Activated CD4-positive, alpha-beta memory T cell treated with anti-CD3 and anti-CD28 coated beads, Interleukin-2, amount 10 ng/mL, durations not matched to agents 7 days and 5 days (primary cell): ENCODE results near the gene ZNF770. TPM values are rescaled to one million over a fixed set of nuclear protein-coding genes. Genes with fewer than 3 reads are reported as not detected.

ENCODE experiments used
- CTCF ChIA-PET: fragments of 350-600 bp; sonication (Branson Sonifier 250); formaldehyde crosslinking; loops from one replicate; lab custom pipeline; 2021; ENCODE audit warnings: antibody characterized with exemption, inconsistent platforms; lab: Charles Lee
- POLR2A ChIA-PET: fragments of 350-600 bp; sonication (Branson Sonifier 250); formaldehyde crosslinking; loops from one replicate; lab custom pipeline; 2021; ENCODE audit warnings: antibody characterized with exemption; lab: Charles Lee
- DNase-seq: peaks from one replicate; pipeline ENCODE4 v3.0.0-alpha.2; 2020
- H3K27ac Mint-ChIP-seq: one replicate; pipeline ENCODE4 v1.8.0; 2021; ENCODE audit warnings: mild to moderate bottlenecking, mixed read lengths
- H3K27me3 Mint-ChIP-seq: one replicate; pipeline ENCODE4 v1.8.0; 2021; ENCODE audit warnings: mixed read lengths
- H3K36me3 Mint-ChIP-seq: one replicate; pipeline ENCODE4 v1.8.0; 2021; ENCODE audit warnings: low read depth, mixed read lengths
- H3K4me1 Mint-ChIP-seq: one replicate; pipeline ENCODE4 v1.8.0; 2021; ENCODE audit warnings: mixed read lengths
- H3K4me3 Mint-ChIP-seq: one replicate; pipeline ENCODE4 v1.8.0; 2021; ENCODE audit warnings: mild to moderate bottlenecking, mixed read lengths
- H3K9me3 Mint-ChIP-seq: one replicate; pipeline ENCODE4 v1.8.0; 2021; ENCODE audit warnings: mixed read lengths
- total RNA-seq, 2 experiments: library from RNA; stranded (reverse); gene quantifications; one replicate each; pipeline ENCODE4 v1.2.3, GENCODE V29; 2021

The ZNF770 gene, protein sequence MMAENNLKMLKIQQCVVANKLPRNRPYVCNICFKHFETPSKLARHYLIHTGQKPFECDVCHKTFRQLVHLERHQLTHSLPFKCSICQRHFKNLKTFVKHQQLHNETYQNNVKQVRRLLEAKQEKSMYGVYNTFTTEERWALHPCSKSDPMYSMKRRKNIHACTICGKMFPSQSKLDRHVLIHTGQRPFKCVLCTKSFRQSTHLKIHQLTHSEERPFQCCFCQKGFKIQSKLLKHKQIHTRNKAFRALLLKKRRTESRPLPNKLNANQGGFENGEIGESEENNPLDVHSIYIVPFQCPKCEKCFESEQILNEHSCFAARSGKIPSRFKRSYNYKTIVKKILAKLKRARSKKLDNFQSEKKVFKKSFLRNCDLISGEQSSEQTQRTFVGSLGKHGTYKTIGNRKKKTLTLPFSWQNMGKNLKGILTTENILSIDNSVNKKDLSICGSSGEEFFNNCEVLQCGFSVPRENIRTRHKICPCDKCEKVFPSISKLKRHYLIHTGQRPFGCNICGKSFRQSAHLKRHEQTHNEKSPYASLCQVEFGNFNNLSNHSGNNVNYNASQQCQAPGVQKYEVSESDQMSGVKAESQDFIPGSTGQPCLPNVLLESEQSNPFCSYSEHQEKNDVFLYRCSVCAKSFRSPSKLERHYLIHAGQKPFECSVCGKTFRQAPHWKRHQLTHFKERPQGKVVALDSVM
- total RNA-seq, result 10 to 100 TPM; 36.2 to 40.8 TPM

DNA sequence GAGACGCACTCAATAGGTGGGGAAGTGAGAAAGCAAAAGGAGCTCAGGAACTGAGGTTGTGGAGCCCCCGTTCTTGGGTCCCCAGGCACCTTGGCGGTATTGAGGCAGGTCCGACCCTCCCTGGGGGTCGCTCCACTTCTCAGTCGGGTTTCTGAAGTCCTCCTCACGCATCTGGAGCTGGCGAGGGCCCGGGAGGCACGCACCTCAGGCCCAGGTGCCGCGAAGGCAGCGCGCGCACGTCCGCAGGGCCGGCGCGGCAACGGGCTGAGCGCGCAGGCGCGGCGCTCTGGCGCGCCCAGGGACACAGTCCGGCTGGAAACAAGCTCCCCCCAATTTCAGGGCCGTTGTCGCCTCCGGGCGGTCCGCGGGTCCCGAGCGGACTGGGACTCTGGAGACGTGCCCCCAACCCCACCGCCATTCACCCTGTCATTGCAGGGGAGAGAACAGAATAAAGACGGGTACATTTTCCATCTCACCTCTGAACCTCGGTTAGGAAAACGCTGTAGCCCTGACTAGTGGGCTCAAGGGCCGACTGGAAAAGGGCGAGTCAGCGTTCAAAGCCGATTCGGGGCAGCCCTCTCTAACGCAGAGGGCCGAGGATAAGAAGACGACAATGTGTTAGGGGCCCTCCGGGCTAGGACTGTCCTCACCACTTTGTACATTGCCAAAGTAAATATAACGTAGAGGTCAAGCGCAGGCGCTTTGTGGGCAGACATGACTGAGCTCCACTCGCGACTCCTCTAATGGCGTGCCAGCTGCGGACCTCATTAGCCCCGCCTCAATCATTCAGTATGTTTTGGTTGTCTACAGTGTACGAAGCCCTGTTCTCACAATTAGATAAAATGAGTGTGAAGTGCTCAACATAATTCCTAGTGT is at the start of gene ZNF770:
TSS of gene ZNF770 (minus strand) at position 261 of the 876 bp plus-strand sequence. CDS start 4,853 bp downstream, outside the sequence.
- peak; percentile 85 for DNase-seq
- Mint-ChIP-seq H3K36me3 (peaks cover 32% of the 10 kb centered on the region), H3K9me3 (no peaks in the 10 kb centered on the region), H3K4me1 (peaks cover 53% of the 10 kb centered on the region), H3K27ac (peak within 1 kb of the TSS; percentile 96), H3K27me3 (peaks cover 3% of the 10 kb centered on the region), H3K4me3 (peak within 1 kb of the TSS; percentile 97)
- ChIA-PET CTCF (interaction anchor here (0.9 to 6.5 kb wide), 4 partner anchors 13 to 645 kb away, joined by 3 to 54 read pairs (median 4); partner anchors contain the start of genes AQR, NOP10 and NUTM1), POLR2A (interaction anchor here (0.7 to 8.2 kb wide), 16 partner anchors 12 to 887 kb away, joined by 3 to 193 read pairs (median 4); partner anchors contain the start of genes AQR, DPH6, EMC4 and EMC7)

GRCh38 chr15:35028235-35028984 is 40.3 kb upstream of the ZNF770 start:
- CTCF ChIA-PET, result interaction anchor here (1.0 kb wide), 1 partner anchor 34 kb away, joined by 3 read pairs; no protein-coding TSS in a partner anchor
- Mint-ChIP-seq H3K9me3 (no peaks in the 10 kb centered on the region), H3K27me3 (peaks cover 6% of the 10 kb centered on the region), H3K36me3 (no peaks in the 10 kb centered on the region), H3K4me1 (no peaks in the 10 kb centered on the region), H3K4me3 (no peak overlapping the region), H3K27ac (no peak overlapping the region)
- POLR2A ChIA-PET, result no interaction called here
- no peak for DNase-seq

- Mint-ChIP-seq H3K27ac (no peak overlapping the region), H3K27me3 (peaks cover 13% of the 10 kb centered on the region), H3K36me3 (no peaks in the 10 kb centered on the region), H3K4me1 (peaks cover 2% of the 10 kb centered on the region), H3K4me3 (no peak overlapping the region), H3K9me3 (no peaks in the 10 kb centered on the region)
- CTCF ChIA-PET, result interaction anchor here (0.7 kb wide), 2 partner anchors 11 to 381 kb away, joined by 3 to 4 read pairs; no protein-coding TSS in a partner anchor
- DNase-seq, result no peak
- POLR2A ChIA-PET, result no interaction called here
Measured at GRCh38 chr15:35023804-35024203, 35.7 kb upstream of the ZNF770 start.

DNA sequence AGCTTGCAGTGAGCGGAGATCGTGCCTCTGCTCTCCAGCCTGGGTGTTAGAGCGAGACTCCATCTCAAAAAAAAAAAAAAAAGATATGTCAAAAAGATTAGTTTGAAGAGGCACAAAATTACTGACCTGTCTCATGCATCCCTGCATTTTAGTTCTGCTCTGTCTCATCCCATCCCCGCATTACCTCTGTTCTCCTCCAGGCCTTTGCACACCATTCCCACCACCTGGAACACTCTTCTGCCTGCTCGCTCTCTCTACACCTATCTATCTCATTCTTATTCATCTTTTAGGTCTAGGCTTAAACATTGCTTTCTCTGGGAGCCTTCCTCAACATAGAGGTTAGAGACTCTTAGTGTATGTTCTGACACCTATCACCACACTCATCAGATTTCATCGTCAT is 32.9 kb upstream of the ZNF770 start:
- no peak overlapping the region for H3K4me3 Mint-ChIP-seq
- H3K4me1 Mint-ChIP-seq, result peaks cover 2% of the 10 kb centered on the region
- H3K36me3 Mint-ChIP-seq, result no peaks in the 10 kb centered on the region
- H3K27me3 Mint-ChIP-seq, result peaks cover 16% of the 10 kb centered on the region
- ChIA-PET POLR2A (no interaction called here), CTCF (no interaction called here)
- H3K27ac Mint-ChIP-seq, result no peak overlapping the region
- no peaks in the 10 kb centered on the region for H3K9me3 Mint-ChIP-seq
- no peak for DNase-seq

DNA sequence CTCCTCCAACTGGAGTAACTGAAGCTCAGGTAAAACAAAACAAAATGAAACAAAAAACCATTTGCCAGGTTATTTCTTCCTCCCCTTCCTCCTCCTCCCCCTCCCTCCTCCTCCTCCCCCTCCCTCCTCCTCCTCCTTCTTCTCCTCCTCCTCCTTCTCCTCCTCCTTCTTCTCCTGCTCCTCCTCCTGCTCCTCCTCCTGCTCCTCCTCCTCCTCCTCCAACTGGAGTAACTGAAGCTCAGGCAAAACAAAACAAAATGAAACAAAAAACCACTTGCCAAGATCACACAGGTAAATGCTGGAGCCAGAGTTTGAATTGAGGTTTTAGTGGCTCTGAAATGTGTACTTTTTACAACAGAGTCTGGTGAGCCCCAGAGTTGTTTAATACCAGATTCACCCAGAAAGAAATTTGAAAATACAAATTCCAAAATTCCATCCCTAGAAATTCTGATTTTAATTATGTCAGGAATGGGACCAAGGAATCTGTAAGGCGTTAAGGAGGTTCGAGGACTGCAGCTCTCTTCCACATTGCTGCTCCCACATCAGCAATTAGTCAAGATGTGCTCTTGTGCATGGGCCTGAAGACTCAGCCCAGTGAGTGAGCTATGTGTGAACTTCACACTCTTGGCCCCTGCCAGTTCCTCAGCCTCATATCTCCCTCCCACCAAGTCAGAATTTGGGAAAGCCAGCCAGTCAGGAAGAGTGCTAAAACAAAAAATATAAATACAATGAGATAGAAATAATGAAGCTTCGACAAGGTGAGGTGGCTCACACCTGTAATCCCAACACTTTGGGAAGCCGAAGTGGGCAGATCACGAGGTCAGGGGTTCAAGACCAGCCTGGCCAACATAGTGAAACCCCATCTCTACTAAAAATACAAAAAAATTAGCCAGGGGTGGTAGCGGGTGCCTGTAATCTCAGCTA is 31.6 kb upstream of the ZNF770 start:
- Mint-ChIP-seq H3K4me3 (no peak overlapping the region), H3K27ac (no peak overlapping the region), H3K9me3 (no peaks in the 10 kb centered on the region), H3K27me3 (peaks cover 22% of the 10 kb centered on the region), H3K36me3 (no peaks in the 10 kb centered on the region), H3K4me1 (peaks cover 2% of the 10 kb centered on the region)
- no peak for DNase-seq
- ChIA-PET CTCF (no interaction called here), POLR2A (interaction anchor here (1.3 kb wide), 1 partner anchor 31 kb away, joined by 6 read pairs; the partner anchor contains the start of gene ZNF770)

DNA sequence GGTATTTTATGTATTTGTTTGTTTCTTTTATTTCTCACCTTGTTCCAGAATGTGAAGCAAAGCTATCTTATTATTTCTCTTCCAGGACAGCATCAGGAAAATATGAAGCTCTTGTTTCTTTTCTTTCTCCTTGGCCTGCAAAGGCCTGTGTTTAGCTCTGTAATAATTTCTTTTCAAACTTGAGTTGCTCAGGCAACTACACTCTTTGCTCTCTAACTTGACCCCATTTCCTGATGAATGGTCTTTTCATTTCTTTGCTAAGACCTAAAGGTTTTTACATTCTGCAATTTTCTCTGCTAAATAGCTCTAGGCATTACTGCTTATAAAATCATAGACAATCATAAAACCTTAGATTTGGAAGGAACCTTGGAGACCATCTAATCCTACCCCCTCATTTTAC is 26.2 kb upstream of the ZNF770 start:
- Mint-ChIP-seq H3K4me1 (no peaks in the 10 kb centered on the region), H3K27me3 (peaks cover 15% of the 10 kb centered on the region), H3K4me3 (no peak overlapping the region), H3K9me3 (no peaks in the 10 kb centered on the region), H3K36me3 (no peaks in the 10 kb centered on the region), H3K27ac (no peak overlapping the region)
- CTCF ChIA-PET, result no interaction called here
- no peak for DNase-seq
- POLR2A ChIA-PET, result no interaction called here

DNA sequence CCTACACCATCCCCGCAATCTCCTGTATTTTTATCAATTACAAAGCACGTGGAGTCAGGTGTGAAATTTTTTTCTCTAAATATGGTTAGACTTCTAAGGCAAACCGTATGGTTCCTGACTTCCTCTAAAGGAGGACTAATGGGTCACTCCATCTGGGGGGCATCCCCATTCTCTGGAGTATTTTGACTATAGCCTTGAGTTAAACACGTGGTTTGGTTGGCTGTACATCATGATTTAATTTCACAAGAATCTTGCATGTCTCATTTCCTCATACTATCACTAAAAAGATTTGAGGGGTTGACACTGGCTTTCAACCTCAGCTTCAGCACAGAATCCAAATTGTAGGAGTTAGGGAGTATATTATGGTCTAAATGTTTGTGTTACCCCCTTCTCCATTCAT is 25.3 kb upstream of the ZNF770 start:
- Mint-ChIP-seq H3K4me1 (no peaks in the 10 kb centered on the region), H3K36me3 (no peaks in the 10 kb centered on the region), H3K27me3 (peaks cover 15% of the 10 kb centered on the region), H3K27ac (no peak overlapping the region), H3K4me3 (no peak overlapping the region), H3K9me3 (no peaks in the 10 kb centered on the region)
- ChIA-PET POLR2A (no interaction called here), CTCF (no interaction called here)
- DNase-seq, result no peak

- no peaks in the 10 kb centered on the region for H3K4me1 Mint-ChIP-seq
- H3K27me3 Mint-ChIP-seq, result peaks cover 11% of the 10 kb centered on the region
- H3K27ac Mint-ChIP-seq, result no peak overlapping the region
- no peaks in the 10 kb centered on the region for H3K36me3 Mint-ChIP-seq
- ChIA-PET CTCF (no interaction called here), POLR2A (no interaction called here)
- H3K9me3 Mint-ChIP-seq, result no peaks in the 10 kb centered on the region
- no peak overlapping the region for H3K4me3 Mint-ChIP-seq
- no peak for DNase-seq
Measured at GRCh38 chr15:35007397-35007796, 19.3 kb upstream of the ZNF770 start.

DNA sequence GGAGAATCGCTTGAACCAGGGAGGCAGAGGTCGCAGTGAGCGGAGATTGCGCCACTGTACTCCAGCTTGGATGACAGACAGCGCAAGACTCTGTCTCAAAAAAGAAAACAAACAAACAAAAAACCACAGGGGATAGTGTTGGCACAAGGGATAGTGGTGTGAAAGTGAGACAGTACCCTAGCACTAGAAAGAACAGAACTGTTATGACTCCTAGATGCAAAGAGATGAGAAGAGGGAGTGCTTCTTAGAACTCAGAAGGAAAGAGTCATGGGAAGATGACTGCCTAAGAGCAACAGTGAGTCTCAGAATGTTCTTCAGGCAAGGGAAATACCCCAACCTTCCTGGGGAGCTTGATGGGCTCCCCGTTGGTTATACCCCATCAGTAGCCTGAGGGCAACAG is 17.8 kb upstream of the ZNF770 start:
- no peaks in the 10 kb centered on the region for H3K36me3 Mint-ChIP-seq
- no peak for DNase-seq
- no peak overlapping the region for H3K27ac Mint-ChIP-seq
- no peaks in the 10 kb centered on the region for H3K9me3 Mint-ChIP-seq
- CTCF ChIA-PET, result no interaction called here
- POLR2A ChIA-PET, result no interaction called here
- peaks cover 12% of the 10 kb centered on the region for H3K27me3 Mint-ChIP-seq
- H3K4me1 Mint-ChIP-seq, result no peaks in the 10 kb centered on the region
- H3K4me3 Mint-ChIP-seq, result no peak overlapping the region

GRCh38 chr15:35003928-35004327 is 15.8 kb upstream of the ZNF770 start:
- no peak for DNase-seq
- no peak overlapping the region for H3K27ac Mint-ChIP-seq
- peaks cover 12% of the 10 kb centered on the region for H3K27me3 Mint-ChIP-seq
- POLR2A ChIA-PET, result no interaction called here
- H3K9me3 Mint-ChIP-seq, result no peaks in the 10 kb centered on the region
- no peak overlapping the region for H3K4me3 Mint-ChIP-seq
- H3K4me1 Mint-ChIP-seq, result no peaks in the 10 kb centered on the region
- no peaks in the 10 kb centered on the region for H3K36me3 Mint-ChIP-seq
- CTCF ChIA-PET, result no interaction called here

DNA sequence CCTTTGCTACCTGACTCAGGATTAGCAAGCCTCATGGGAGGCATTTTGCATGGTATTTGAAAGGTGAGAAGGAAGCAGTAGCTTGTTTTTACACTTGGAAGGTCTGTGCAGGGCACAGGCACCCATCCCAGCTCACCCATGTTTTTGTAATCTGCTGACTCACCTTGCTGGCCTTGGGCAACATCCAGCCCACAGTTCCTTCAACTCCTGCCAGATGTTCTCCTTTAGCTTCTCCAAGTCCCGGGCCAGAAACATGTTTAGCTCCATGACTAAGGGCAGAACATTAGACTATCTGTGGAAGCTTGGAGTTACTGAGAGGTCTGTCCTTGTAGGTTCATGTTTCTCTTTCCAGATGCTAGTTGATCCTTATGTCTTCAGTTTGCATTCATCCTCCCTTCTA is 12.4 kb upstream of the ZNF770 start:
- ChIA-PET POLR2A (interaction anchor here (1.4 kb wide), 1 partner anchor 12 kb away, joined by 5 read pairs; the partner anchor contains the start of gene ZNF770), CTCF (interaction anchor here (1.1 kb wide), 2 partner anchors 15 to 31 kb away, joined by 4 read pairs; partner anchors contain the start of gene AQR)

More for the DNA sequence above, 12.4 kb upstream of the ZNF770 start:
- H3K36me3 Mint-ChIP-seq, result no peaks in the 10 kb centered on the region
- no peaks in the 10 kb centered on the region for H3K9me3 Mint-ChIP-seq
- no peak overlapping the region for H3K27ac Mint-ChIP-seq
- H3K4me3 Mint-ChIP-seq, result no peak overlapping the region
- no peaks in the 10 kb centered on the region for H3K4me1 Mint-ChIP-seq
- DNase-seq, result no peak
- peaks cover 14% of the 10 kb centered on the region for H3K27me3 Mint-ChIP-seq
